Peyer's patch (tissue), 4 donors: Measurements from ENCODE around the gene ZNF219.

ENCODE experiments used
- POLR2A ChIP-seq, 2 donors: fragments of 450-650 bp; IDR thresholded peaks; one replicate each; pipeline ENCODE4 v1.5.1; 2017; ENCODE audit warnings: antibody characterized with exemption in 2 of 2, mild to moderate bottlenecking in 2 of 2, moderate library complexity in 2 of 2
- TF ChIP-seq, protein P1 (sequence below), 6 experiments: fragments of 450-650 bp in 4 of 6; fragments of 200-600 bp in 2 of 6; sonication (generic) in 1 of 6; IDR thresholded peaks; one replicate each; pipeline ENCODE4 v1.5.1; 2017 to 2019; ENCODE audit warnings: antibody characterized with exemption in 6 of 6, mild to moderate bottlenecking in 3 of 6, moderate library complexity in 1 of 6

- TF ChIP-seq POLR2A (IDR thresholded peaks at IDR 0.05) = no peak
- TF ChIP-seq, protein P1, sequence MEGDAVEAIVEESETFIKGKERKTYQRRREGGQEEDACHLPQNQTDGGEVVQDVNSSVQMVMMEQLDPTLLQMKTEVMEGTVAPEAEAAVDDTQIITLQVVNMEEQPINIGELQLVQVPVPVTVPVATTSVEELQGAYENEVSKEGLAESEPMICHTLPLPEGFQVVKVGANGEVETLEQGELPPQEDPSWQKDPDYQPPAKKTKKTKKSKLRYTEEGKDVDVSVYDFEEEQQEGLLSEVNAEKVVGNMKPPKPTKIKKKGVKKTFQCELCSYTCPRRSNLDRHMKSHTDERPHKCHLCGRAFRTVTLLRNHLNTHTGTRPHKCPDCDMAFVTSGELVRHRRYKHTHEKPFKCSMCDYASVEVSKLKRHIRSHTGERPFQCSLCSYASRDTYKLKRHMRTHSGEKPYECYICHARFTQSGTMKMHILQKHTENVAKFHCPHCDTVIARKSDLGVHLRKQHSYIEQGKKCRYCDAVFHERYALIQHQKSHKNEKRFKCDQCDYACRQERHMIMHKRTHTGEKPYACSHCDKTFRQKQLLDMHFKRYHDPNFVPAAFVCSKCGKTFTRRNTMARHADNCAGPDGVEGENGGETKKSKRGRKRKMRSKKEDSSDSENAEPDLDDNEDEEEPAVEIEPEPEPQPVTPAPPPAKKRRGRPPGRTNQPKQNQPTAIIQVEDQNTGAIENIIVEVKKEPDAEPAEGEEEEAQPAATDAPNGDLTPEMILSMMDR (IDR thresholded peaks at IDR 0.05) = no peak
Measured at GRCh38 chr14:21043974-21044618, 54.4 kb downstream of the ZNF219 start.
